ENCODE measurements around the gene EPO.

The EPO gene

DNA sequence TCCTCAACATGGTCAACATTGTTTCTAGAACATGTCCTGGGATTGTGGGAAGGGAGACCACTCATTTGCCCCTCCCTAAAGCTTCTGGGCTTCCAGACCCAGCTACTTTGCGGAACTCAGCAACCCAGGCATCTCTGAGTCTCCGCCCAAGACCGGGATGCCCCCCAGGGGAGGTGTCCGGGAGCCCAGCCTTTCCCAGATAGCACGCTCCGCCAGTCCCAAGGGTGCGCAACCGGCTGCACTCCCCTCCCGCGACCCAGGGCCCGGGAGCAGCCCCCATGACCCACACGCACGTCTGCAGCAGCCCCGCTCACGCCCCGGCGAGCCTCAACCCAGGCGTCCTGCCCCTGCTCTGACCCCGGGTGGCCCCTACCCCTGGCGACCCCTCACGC, at the start of gene EPO:
TSS of gene EPO (plus strand) at position 190 of the 392 bp plus-strand sequence. CDS start 513 bp downstream, outside the sequence.
- no peak for DNase-seq

DNA sequence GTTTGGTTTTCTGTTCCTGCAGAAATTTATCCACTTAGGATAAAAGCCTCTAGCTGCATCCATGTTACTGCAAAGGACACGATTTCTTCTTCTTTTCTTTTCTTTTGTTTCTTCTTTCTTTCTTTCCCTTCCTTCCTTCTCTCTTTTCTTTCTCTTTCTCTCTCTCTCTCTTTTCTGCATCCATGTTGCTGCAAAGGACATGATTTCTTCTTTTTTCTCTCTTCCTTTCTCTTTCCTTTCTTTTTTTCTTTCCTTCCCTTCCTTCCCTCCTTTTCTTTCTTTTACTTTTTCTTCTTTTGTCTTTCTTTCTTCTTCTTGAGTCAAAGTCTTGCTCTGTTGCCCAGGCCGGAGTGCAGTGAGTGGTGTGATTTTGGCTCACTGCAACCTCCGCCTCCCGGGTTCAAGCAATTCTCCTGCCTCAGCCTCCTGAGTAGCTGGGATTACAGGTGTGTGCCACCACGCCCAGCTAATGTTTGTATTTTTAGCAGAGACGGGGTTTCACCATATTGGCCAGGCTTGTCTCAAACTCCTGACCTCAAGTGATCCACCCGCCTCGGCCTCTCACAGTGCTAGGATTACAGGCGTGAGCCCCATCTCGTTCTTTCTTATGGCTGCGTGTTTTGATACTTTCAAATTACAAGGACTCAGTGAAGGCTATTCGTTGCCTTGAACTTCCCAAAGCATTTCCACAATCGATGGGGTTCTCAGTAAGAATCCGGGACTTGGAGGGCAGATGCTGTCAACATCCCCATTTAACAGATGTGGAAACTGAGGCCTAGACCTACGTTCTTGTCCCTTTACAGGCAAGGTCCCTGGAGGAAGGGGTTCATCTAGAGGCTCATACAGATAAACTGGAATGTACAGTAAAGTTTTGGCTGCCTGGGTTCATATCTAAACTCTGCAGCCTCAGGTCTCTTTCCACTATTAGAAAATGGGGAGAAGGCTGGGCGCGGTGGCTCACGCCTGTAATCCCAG, 48.6 kb upstream of the EPO start:
- DNase-seq, result no peak

DNA sequence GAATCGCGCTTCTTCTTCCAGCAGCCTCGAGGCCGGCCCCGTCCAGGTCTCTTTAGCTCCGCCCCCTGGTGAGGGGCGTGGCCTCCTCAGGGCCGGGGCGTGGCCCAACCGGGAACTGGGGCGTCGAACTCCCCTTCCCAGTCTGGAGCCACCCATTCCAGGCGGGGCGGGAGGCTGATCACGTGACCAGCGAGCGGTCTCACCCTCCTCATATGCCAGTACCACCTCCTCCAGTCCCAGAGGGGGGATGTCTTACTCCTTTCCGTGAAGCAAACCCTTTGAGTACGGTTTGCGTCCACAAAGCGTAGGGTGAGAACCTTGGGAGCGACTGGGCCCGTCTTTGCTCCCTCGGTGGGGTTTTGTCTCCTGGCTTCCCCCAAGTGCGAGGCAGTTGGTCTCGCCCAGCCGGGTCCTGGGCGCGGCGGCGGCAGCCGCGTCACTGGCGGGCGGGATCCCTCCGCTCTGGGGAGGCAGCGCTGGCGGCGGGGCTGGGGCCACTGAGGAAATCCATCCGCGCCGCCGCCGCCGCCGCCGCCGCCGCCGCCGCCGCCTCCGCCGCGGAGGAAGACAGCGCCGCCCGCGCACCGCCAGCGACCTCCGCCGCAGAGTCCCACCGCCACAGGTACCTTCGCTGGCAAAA, 46.8 kb upstream of the EPO start, which contains the start of gene GNB2:
TSS of gene GNB2 (plus strand) at position 439 of the 640 bp plus-strand sequence. CDS start 2,526 bp downstream, outside the sequence.
- DNase-seq, result peak; percentile 92 to 94

DNA sequence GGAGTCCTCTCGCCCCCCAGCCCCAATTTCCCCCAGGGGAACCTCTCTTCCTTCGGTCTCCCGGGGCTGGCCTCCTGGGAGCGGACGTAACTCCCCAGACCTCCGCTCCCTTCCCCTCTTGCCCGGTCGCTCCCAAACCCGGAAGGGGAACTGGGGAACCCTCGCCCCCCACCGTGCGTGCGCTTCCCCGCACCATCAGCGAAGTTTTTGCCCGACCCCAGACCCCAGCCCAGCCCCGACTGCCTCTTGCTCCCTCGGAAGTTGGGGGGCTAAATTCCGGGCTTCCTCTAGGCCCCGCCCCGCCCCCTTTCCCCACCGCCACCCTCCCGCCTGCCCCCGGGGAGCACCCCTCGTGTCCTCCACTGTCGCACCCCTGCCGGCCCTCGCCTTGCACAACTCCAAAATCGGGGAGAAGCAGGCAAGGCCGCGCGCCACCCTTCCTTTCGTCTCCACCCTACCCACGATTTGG, 46.3 kb upstream of the EPO start:
- DNase-seq, result no peak

DNA sequence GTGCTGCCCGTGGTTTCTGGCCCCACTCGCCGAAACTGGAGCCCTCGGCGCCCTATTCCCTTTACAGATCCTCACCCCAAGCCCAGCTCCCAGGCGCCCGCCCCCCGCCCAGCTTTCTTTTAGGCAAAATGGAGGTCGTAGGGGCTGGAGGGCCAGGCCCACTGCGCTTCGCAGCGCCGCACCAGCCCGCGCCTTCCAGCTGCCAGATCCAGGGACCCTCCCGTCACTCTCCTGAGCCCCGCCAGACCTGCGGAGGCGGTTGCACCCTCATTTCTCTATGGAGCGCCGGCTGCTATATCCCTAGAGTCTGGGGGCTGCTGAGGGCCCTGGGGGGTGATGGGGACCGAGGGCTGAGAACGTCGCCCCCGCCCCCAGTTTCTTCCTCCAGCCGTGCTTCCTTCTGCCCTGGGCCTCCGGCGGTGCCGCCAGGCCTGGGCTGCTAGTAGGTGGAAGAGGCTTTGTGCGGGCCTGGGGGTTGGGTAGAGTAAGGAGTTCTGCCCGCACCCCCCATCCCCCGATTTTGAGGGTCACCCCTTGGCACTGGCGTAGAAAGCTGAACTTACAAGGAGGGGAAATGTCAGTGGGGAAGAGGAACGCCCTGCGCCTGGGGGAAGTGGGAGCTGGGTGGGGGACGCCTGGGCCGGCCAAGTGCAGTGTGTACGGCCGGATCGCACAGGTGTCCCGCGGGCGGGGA, 45.7 kb upstream of the EPO start:
- DNase-seq, result no peak

DNA sequence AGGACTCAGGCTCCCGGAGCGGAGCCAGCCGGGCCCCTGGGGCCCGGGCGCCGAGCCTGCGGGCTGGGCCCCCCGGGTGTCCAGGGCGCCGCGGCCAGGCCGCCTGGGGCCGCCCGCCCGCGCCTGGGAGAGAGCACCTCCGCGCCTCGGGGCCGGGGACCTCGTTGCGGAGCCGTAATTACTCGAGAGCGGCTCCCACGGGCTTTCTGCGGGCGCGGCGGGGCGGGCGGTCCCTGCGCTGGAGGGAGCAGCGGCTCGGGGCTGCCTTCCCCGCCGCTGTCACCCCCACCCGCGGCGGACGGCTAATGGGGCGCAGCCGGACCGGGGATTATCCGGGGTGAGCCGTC, 45.2 kb upstream of the EPO start:
- no peak for DNase-seq

DNA sequence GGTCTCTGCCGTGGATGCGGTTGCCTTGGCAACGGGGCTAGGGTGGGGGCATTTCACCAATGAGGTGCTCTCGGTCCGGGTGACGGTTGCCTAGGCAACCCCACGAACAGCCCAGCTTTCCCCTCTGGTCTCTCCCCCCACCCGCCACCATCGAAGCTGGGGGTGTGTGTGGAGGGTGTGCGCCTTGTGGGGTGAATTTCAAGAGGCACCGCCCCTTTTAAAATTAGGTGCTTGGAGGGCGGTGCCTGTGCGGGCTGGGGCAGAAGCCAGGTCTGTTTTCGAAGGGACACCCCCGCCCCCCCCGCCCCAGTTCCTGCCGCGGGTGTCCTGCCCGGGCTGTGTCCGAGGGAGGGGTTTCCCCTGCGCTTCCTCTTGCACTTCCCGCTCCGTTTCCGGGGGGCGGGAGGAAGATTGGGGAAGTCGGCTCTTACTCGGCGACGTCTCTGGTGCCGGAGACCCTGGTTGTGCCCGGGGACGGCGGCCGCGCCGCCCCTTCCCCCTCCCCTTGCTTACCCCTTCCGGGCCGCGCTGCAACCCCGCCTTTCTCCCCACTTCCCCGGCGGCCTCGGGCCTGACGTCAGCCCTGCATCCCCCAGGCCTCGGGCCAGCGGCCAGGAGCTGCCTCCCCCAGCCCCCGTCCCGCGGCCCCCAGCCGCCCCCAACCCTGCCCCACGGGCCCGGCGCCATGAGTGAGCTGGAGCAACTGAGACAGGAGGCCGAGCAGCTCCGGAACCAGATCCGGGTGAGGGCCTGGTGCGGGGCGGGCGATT, 44.5 kb upstream of the EPO start:
- DNase-seq, result peak in 1 of 2 experiments; percentile 6

DNA sequence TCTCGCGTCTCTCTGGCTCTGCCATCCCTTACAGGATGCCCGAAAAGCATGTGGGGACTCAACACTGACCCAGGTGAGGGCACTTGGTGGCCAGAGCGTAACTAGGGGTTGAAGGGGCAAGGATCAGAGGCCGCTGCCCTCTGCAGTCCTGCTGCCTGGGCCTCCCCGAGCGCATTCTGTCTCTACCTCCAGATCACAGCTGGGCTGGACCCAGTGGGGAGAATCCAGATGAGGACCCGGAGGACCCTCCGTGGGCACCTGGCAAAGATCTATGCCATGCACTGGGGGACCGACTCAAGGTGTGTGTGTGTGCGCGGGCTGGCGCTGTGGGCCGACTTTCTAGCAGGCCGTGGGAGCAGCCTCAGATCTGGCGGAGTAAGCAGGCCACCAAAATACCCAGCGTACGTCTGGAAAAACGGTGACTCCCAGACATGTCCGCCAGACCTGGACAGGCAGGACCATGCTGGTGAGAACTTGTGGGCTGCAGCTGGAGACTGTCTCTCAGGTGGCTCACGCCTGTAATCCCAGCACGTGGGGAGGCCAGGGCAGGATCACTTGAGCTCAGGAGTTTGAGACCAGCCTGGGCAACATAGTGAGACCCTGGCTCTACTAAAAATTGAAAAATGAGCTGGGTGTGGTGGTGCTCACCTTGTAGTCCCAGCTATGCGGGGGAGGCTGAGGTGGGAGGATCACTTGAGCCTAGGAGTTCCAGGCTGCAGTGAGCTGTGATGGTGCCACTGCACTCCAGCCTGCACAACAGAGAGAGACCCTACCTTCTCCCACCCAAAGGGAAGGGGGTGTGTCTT, 43.6 kb upstream of the EPO start:
- DNase-seq, result no peak

DNA sequence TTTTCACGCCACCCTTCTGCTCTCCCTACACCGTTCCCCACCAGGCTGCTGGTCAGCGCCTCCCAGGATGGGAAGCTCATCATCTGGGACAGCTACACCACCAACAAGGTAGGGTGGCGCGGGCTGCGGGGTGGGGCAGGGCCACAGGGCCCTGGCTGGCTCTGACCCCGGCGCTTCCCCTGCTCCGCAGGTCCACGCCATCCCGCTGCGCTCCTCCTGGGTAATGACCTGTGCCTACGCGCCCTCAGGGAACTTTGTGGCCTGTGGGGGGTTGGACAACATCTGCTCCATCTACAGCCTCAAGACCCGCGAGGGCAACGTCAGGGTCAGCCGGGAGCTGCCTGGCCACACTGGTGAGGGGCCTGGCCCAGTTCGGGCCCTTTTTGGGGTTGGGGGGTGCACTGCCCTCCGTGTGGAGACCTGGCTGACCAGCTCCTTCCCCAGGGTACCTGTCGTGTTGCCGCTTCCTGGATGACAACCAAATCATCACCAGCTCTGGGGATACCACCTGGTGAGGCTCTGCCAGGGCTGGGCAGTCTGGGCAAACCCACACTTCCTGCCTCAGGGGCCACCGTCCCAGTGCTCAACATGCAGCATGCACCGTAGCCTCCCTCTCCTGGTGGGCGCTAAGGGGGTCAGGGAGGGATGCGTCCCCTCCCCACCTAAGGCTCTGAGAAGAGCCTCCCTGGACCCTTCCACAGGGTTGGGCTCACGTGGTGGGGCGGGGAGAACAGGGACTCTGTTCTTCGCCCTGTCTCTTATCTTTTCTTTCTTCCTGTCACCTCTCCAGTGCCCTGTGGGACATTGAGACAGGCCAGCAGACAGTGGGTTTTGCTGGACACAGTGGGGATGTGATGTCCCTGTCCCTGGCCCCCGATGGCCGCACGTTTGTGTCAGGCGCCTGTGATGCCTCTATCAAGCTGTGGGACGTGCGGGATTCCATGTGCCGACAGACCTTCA, 42.7 kb upstream of the EPO start:
- no peak for DNase-seq

DNA sequence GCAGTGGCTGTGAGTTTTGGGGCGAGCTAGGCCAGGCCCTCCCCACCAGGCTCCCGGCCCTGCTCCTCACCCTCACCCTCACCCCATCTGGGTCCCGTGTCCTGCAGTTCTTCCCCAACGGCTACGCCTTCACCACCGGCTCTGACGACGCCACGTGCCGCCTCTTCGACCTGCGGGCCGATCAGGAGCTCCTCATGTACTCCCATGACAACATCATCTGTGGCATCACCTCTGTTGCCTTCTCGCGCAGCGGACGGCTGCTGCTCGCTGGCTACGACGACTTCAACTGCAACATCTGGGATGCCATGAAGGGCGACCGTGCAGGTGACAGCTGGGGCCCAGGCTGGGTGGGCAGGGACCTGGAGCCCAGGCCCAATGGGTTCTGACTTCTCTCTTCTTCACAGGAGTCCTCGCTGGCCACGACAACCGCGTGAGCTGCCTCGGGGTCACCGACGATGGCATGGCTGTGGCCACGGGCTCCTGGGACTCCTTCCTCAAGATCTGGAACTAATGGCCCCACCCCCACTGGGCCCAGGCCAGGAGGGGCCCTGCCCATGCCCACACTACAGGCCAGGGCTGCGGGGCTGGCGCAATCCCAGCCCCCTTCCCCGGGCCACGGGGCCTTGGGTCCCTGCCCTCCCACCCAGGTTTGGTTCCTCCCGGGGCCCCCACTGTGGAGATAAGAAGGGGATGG, 41.8 kb upstream of the EPO start:
- DNase-seq, result no peak

DNA sequence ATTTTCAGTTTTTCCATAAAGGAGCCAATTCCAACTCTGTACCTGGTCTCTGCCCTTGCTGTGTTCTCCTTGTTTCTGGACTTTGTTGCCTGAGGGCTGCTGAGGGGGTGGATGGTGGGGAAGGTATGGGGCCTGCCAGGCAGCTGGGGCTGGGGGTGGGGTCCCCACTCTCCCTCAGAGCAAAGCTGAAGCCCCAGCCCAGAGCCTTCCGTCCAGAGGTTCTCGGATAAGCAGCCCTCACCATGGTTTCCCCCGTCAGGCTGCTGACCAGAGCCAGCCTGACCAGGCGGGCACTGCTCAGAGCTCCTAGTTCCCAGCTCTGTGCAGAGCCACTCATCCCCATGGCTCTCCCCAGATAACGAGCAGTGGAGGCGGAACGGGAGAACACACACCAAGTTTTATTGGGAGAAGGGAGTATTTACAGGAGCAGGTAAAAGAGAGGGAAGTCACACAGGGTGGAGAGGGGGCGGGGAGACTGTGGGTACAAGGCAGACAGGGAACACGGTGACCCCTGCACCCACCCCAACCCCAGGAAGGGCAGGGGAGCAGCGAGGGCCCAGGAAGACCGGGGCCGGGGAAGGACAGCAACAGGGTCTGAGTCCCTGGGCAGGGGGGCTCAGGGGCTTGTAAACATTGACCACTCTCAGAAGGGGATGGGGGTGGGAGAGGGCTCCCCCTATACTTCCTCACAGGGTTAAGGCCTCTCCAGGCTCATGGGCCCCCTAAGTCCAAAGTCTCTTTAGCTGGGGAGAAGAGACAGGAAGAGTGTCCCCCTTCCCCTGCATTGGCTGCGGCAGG, 40.9 kb upstream of the EPO start:
- DNase-seq, result no peak

DNA sequence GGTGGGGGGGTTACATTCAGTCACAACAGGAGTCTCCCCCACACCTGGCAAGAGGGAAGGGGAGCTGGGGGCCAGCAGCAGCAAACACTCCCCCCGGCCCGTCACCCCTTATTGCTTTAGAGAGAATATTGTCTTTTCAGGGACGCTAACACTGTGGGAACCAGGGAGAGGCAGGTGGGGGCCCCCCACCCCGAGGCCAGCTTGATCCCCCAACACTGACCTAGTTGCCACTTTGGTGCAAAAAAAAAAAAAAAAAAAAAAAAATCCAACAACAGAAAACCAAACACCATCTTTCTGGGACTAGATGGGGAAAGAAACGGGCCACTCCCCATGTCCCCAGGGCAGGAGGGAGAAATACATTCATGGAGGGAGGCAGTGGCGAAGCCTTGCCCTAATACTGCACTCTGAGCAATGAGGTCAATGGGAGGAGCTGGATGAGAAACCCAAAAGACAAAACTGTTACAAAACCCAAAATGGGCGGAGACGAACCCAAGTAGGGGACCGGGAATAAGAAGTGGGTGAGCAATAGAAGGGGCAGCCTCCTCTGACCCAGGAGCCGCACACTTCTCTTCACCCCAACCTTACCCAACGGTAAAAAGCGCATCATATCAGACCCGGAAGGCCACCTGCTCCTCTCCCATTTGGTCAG, 40.2 kb upstream of the EPO start:
- no peak for DNase-seq

DNA sequence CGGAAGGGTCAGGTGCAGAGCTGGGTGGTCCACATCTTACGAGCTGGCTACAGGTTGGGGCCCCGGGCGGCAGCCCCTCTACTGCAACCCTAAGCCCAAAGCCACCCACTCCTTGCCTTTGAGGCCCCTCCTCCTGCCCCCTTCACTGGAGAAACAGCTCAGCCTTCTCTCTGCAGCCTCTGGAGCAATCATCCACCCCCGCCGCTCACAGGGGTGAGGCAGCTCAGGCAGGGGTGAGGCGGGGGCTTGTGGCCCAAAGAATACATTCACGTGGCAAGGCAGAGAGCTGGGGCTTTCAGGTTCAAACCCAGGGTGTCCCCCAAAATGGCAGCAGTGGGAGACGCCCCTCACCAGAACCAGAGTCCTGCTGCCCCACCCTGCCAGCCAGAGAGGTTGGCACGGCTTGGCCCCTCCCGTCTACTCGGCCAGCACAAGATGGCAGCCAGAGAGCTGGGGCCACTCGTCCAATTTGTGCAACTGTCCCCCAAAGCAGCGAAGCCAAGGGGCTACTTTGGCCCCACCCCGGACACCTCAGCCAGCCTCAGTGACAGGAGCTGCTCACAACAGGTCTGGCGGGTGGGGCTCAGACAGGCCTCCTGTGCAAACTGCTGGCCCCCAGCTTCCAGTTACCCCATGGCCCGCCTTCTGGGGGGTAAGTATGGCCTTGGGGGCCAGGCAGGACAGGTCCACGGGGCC, 39.5 kb upstream of the EPO start:
- no peak for DNase-seq

DNA sequence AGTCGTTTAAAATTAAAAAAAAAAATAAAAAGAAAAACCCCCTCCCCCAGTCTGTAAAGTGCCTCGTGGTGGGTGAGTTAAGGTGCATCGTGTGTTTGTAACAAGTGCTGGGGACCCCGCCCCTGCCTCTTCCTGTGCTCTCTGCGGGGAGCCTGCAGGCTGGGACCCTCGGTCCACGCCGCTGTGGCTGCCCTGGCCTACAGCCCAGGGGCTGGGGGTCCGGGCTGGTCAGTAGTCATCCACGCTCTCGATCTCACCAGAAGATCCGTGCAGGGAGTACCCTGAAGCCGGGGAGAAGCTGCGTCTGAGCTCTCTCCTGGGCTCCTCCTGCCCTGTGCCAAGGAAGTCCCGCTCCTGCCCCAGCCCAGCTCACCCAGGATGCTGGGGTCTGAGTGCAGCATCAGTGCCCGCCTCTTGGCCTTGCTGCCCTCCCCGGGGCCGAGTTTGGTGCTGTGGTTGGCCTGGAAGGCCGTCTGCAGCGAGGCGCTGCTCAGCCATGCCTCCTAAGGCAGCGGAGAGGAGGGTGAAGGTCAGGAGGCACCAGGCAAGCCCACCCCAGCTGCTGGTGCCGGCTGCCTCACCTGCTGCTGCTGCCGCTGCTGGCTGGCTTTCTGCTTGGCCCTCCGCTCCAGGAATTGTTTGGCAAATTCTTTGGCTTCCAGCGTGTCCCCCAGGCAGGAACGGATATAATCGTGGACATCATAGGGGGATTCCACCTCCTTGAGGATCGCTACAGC, 38.6 kb upstream of the EPO start:
- no peak for DNase-seq

DNA sequence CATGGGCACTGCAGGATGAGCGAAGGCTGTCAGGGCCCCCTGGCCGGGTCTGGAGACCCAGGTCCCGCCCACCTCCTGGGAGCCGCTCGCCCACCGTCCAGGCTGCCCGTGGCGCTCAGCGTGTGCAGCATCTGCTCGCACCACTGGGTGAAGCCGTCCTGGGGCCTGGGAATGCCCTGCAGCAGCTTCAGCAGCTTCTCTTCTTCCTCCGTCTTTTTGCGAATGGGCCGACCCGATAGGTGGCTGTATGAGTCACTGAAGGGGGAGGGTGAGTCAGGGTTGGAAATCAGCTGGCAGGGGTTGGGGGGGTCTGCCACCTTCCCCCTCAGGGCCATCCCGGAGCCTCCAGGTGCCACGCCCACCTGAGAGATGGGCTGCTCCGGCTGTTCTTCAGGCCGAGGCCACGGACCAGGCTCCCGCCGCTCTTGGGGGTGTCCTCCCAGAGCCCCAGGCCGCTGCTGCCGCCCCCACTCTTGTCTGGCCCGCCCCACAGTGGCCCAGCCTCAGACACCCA, 38.0 kb upstream of the EPO start:
- DNase-seq, result no peak

DNA sequence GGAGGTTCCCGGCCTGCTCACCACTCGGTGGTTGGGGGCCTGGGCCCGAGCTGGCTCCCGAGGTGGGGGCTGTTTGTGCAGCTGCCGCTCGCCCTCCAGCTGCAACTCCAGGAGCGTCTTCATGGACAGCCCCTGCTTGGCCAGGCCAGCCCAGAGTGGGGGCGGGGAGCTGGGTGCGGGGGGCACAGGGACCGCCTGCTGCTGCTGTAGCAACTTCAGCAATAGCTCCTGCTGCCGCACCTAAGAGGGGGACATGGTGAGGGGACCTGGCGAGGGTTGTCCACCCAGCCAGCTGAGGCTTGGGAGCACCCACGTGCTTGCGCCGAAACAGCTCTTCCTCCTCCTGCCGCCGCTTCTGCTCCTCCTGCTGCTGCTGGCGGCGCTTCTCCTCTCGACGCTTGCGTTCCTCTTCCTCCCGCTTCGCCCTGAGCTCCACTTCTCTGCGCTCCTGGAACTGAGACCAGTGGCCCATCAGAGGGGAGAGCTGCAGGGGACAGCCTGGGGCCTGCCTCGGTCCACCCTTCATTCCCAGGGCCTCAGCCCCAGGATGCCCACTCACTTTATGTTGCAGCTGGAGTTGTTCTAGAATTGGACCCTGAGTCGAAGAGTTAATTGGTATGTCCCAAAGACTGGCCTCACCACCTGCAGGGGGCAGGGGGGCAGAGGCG, 37.1 kb upstream of the EPO start:
- no peak for DNase-seq

Measured in SHP77 (cell line).